IMR-90 (cell line): ENCODE measurements around the gene CELA3B.
"Not testable (repeated sequence)": the region's sequence is repeated elsewhere in the genome, so short reads cannot be mapped to it uniquely, and the experiment has no call there.

Experiments
- CTCF ChIP-seq: conservative IDR thresholded peaks from 2 replicates; pipeline ENCODE4 v1.5.1; 2012; ENCODE audit warnings: mild to moderate bottlenecking, low read depth, low read length, improper control_type of control experiment
- POLR2A ChIP-seq: IDR thresholded peaks from 2 replicates; pipeline ENCODE4 v1.6.1; 2012; ENCODE audit warnings: mild to moderate bottlenecking, low read depth, low read length

DNA sequence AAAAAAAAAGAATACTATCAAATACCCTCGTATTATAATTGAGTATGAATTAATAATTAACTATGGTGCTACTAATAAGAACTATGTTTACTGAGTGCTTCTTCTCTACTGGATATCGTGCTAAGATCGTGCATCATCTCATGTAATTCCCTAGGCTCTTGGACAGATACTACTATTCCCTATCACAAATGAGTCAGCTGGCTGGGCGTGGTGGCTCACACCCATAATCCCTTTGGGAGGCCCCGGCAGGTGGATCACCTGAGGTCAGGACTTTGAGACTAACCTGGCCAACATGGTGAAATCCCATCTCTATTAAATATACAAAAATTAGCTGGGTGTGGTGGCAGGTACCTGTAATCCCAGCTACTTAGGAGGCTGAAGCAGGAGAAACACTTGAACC, 9.1 kb downstream of the CELA3B start:
- TF ChIP-seq CTCF, POLR2A: not testable (repeated sequence)
